ENCODE measurements around the gene CYP2A7. TPM values are rescaled to one million over a fixed set of nuclear protein-coding genes. Genes with fewer than 3 reads are reported as not detected.
"Not testable (repeated sequence)": the region's sequence is repeated elsewhere in the genome, so short reads cannot be mapped to it uniquely, and the experiment has no call there.

The CYP2A7 gene
- total RNA-seq, 1 donor from 2014 or later, result 1.7 TPM

GRCh38 chr19:40889366-40889765 lies 7.3 kb upstream of the CYP2A7 start:
- Histone ChIP-seq H3K36me3 (no peaks in the 10 kb centered on the region), H3K4me3 (no peak overlapping the region), H3K27me3 (no peaks in the 10 kb centered on the region), H3K9me3 (no peaks in the 10 kb centered on the region), H3K4me1 (no peaks in the 10 kb centered on the region), H3K27ac (no peak overlapping the region)
- TF ChIP-seq CTCF (IDR thresholded peaks at IDR 0.05), result no peak
- ATAC-seq (no peak), DNase-seq (no peak)
- intact Hi-C loops (cut with DNase I), result no loop called here

DNA sequence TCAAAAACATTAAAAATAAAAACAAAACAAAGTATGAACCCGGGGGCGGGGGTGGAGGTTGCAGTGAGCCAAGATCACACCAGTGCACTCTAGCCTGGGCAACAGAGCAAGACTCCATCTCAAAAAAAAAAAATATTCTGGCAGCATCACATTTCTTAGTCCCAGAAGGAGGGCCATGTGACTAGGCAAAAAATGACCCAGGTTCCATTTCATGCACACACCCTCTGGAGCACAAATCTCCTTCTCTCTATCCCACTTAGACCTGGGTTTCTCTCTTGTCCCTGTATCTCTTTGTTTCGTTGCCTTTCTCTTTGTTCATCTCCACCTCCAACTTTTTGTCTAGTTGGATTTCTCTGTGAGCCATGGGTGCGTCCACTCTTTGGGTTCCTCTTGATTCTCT lies 6.2 kb upstream of the CYP2A7 start:
- intact Hi-C loops (cut with DNase I), result no loop called here
- Histone ChIP-seq H3K27ac (no peak overlapping the region), H3K36me3 (no peaks in the 10 kb centered on the region), H3K4me1 (no peaks in the 10 kb centered on the region), H3K4me3 (no peak overlapping the region), H3K27me3 (no peaks in the 10 kb centered on the region), H3K9me3 (no peaks in the 10 kb centered on the region)
- DNase-seq, result no peak
- no peak for TF ChIP-seq CTCF (IDR thresholded peaks at IDR 0.05)
- no peak for ATAC-seq

DNA sequence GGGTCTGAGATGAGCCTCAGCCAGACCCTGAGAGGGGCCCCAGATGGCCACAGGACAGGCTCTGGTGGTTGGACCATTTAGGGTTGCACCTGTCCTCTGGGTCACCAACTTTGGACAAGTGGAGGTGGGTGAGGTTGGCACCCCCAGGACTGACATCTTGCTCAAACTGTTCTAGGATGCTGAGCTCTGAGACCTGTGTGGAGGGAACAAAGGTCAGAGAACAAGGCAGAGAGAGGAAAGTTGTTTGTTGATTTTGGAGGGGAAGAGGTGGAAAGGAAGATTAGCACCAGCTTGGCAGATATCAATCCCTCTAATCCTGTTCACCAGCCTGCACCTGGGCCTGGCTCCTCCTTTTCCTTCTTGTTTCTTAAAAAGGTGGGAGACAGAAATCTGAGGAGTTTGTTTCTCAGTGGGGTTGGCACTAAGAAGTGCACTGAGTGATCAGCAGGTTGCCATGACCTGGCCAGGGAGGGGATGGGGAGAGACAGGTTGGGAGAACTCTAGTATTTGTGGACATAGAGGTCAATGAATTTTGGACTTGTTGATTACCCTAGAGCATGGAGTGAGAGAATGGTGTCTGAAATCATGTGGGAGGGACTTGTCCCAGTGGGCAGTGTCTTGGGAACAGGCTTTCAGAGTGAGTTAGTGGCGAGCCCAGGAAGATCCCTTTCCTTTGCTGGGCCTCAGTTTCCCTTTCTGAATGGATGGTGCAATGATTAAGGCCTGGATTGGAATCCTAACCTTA lies 2.3 kb upstream of the CYP2A7 start:
- H3K9me3 ChIP-seq; DNase-seq; H3K27me3 ChIP-seq; H3K36me3 ChIP-seq; H3K4me1 ChIP-seq; intact Hi-C loops (cut with DNase I); H3K27ac ChIP-seq; H3K4me3 ChIP-seq; ATAC-seq: not testable (repeated sequence)

DNA sequence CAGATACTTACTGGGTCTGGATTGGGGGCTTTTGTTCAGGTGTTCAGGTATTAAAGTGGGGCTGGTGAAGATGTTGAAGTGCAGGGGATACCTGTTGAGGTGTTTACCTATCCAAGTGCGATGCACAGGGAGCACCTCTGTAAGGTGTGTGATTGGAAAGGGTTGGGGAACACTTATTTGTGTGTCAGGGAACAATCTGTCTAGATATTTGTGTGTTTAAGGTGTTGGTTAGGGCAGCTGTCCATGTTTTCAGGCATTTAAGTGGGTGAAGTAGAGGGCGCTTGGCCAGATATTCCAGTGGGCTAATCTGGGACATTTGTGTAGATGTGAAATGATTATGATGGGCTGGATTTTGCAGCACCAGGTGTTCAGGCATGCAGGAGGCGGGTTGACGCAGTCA lies 2.7 kb downstream of the CYP2A7 start:
- H3K4me3 ChIP-seq; H3K27ac ChIP-seq; H3K27me3 ChIP-seq; H3K9me3 ChIP-seq; H3K4me1 ChIP-seq; H3K36me3 ChIP-seq; DNase-seq; intact Hi-C loops (cut with DNase I): not testable (repeated sequence)
- ATAC-seq, result peak; percentile 54

GRCh38 chr19:40875526-40875951 lies 6.5 kb downstream of the CYP2A7 start:
- H3K9me3 ChIP-seq; H3K27ac ChIP-seq; H3K27me3 ChIP-seq; H3K36me3 ChIP-seq; intact Hi-C loops (cut with DNase I); H3K4me1 ChIP-seq: not testable (repeated sequence)
- ATAC-seq (peak; percentile 92), DNase-seq (peak; percentile 93)
- peak overlapping the region; percentile 19 for H3K4me3 ChIP-seq

GRCh38 chr19:40874874-40875273 lies 7.2 kb downstream of the CYP2A7 start:
- H3K36me3 ChIP-seq; DNase-seq; H3K27ac ChIP-seq; H3K27me3 ChIP-seq; H3K9me3 ChIP-seq; H3K4me1 ChIP-seq; intact Hi-C loops (cut with DNase I): not testable (repeated sequence)
- ATAC-seq, result peak; percentile 53
- H3K4me3 ChIP-seq, result peak overlapping the region; percentile 19

- intact Hi-C loops (cut with DNase I); H3K4me3 ChIP-seq; H3K9me3 ChIP-seq; DNase-seq; H3K36me3 ChIP-seq; H3K27me3 ChIP-seq; ATAC-seq; H3K27ac ChIP-seq; H3K4me1 ChIP-seq: not testable (repeated sequence)
Measured at GRCh38 chr19:40873873-40874272, 8.2 kb downstream of the CYP2A7 start.

GRCh38 chr19:40872209-40872608 lies 9.8 kb downstream of the CYP2A7 start:
- Histone ChIP-seq H3K27ac (no peak overlapping the region), H3K4me1 (no peaks in the 10 kb centered on the region), H3K4me3 (no peak overlapping the region), H3K27me3 (no peaks in the 10 kb centered on the region), H3K9me3 (no peaks in the 10 kb centered on the region), H3K36me3 (no peaks in the 10 kb centered on the region)
- intact Hi-C loops (cut with DNase I), result no loop called here
- DNase-seq, result no peak
- TF ChIP-seq CTCF (IDR thresholded peaks at IDR 0.05), result no peak
- ATAC-seq, result no peak
